Hematopoietic multipotent progenitor cell treated with erythropoietin and hydrocortisone succinate and interleukin-3 and kit ligand, for 17 days (in vitro differentiated cells): ENCODE data around the gene FAM222A.

Source experiments
- DNase-seq: peaks from one replicate; pipeline ENCODE4 v3.0.0-alpha.2; 2015; ENCODE audit warnings: low spot score

The FAM222A gene

DNA sequence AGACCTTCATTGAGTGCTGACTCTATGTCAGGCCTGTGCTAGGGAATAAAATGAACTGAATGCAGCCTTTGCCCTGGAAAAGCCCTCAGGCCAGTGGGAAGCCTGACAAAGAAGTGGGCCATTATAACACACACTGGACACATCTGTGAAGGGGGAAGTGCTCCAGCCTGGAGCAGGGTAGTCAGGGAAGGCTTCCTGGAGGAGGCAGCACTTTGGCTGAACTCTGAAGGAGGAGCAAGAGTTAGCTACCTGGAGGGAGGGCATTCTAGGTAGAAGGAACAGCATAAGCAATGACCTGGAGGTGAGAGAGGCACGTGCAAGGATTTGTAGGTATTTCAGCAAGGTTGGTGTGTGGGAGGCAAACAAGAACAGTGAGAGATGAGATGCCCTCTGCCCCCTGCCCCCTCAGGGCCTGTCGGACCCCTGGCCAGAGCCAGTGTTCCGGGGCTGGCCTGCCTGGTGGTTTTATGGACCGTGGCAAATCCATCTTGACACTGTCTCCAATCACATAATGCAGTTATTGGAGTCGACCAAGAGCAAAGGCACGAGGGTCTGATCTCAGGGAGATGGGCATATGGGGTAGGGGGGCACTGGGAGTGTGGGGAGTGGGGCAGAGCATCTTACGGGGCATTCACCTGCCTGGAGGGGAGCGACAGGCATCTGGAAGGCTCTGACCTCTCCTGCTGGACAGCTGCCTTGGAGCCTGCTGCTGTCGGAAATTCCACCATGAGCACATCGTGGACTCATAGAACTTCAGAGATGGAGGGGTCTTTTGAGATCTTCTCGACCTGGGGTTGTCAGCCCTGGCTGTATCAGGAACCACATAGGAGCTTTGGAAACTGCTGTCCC lies 2.7 kb upstream of the FAM222A start:
- DNase-seq, result no peak

- no peak for DNase-seq
Measured at GRCh38 chr12:109711596-109712461, 1.8 kb upstream of the FAM222A start.

- no peak for DNase-seq
Measured at GRCh38 chr12:109714141-109714912, 702 bp downstream of the FAM222A start.

DNA sequence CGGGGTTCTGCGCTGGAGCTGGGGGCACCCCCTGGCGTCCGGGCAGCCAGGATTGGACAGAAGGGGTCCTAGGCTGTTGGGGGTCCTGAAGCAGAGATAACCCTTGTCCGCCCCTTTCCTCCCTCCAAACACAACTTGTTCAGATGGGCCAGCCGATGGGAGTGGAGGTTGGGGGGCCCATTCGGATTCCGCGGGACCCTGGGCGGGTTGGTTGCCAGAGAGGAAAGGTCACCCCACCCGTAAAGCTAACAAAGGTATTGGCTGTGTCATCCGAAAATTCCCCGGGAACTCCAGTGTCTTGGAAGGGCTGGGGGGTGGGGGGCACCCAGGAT lies 1.3 kb downstream of the FAM222A start:
- DNase-seq, result no peak

- peak; percentile 8 for DNase-seq
Measured at GRCh38 chr12:109715310-109716091, 1.9 kb downstream of the FAM222A start.

- DNase-seq, result no peak
Measured at GRCh38 chr12:109716092-109716479, 2.5 kb downstream of the FAM222A start.

DNA sequence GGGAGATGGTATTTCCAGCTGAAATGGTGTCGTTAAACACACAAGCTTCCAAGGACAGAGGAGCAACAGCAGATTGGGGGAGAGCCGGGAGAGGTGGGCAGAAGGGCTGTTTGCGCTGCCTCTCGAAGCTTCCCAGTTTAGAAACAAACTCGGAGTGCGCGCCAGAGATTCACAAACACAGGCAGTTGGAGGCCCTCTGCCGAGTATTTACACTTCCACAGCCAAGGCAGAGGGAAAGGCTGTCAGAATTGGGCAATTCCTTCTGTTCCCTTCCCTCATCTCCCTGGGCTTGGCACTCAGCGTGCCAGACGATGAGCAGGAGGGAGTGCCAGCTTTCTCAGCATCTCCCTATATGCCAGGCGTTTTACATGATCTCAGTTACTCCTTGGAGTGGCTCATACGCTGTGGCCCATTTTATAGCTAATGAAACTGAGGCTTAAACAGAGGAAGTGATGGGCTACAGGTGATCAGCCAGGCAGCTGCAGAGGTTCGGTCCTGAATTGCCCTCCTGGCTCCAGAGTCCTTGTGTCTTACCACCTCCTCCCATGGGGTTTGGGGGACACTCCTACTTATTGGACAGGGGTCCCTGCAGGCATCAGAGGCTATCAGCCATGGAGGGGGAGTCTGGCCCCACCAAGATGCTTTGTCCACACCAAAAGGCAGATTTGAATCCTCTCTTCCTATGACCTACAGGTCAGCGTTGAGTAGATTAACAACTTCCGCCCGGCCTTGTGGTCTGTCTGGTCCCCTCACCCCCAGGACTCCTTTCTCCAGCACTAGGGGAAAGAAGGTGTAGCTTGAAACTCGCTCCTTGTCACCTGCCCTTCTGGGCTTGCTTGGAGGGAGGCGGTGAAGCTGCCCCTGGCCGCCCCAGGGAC lies 3.1 kb downstream of the FAM222A start:
- no peak for DNase-seq

- no peak for DNase-seq
Measured at GRCh38 chr12:109717390-109718357, 4.0 kb downstream of the FAM222A start.

GRCh38 chr12:109718390-109718789 lies 4.8 kb downstream of the FAM222A start:
- DNase-seq, result no peak

DNA sequence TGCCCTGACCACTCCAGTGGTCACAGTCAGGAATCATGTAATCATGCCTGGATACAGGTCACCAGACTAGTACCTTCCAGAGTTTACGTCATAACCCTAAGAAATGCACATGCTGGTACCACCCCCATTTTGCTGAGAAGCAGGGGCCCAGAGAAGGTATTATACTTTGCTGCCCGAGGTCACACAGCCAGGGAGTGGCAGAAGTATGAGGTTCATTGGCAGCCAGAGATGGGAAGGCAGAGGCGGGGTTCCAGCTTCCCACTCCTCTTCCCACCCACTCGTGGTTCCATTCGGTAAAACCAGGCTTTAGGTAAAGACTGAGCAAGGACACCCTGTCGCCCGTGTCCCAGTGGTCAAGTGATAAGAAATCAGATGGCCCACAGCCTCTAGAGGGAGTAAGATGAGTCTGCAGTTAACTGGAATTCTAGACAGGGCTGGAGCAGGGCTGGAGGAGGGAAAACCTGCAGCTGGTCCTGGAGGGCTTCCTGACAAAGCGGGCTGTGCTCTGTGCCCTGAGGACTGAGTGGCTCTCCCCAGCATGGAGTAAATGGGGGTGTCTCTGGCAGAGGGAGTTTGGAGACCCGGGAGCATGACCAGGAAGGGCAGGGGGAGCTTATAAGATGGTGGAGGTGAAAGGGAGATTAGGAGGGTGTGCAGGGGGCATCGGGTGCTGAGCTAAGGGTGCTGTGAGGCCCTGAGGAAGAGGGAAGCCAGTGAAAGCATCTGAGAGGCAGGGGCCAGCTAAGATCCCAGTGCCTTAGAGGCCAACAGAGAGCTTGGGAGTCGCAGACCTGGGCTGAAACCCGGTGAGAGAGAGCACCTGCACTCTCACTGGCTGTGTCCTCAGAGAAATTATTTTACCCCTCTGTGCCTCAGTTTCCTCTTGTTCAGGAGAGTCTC lies 5.7 kb downstream of the FAM222A start:
- no peak for DNase-seq

- no peak for DNase-seq
Measured at GRCh38 chr12:109720152-109720856, 6.7 kb downstream of the FAM222A start.

- DNase-seq, result no peak
Measured at GRCh38 chr12:109720857-109721189, 7.2 kb downstream of the FAM222A start.

- DNase-seq, result no peak
Measured at GRCh38 chr12:109721276-109721675, 7.7 kb downstream of the FAM222A start.

DNA sequence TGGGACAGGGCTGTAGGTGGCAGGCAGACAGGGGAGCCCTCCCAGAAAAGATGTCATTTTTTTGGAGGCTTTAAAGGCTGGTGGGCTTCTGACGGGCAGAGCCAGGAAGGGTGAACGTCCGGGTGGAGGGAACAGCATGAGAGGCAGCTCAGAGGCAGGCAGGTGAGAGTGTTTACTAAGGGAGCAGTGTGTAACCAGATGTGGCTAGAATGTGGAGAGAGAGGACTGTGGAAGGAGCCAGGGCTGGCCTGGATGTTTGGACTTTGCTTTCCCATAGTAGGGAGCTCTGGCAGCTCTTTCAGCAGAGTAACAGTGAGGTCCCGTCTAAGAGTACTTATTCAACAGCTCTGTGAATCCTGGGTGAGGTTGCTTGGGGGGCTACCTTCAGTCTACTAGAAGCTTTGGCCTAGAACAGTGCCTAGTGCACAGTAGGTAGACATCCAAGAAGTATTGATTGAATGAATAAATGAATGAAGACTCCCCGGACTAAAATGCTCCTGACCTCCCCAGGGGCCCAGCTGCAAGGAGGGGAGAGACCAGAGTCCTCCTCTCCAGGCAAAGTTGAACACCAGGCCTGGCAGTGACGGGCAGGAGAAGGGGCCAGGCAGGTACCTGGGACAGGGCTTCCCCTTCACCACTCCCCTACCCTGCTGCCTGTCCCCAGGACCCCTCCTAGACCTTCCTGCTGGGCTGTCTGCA lies 8.5 kb downstream of the FAM222A start:
- no peak for DNase-seq

DNA sequence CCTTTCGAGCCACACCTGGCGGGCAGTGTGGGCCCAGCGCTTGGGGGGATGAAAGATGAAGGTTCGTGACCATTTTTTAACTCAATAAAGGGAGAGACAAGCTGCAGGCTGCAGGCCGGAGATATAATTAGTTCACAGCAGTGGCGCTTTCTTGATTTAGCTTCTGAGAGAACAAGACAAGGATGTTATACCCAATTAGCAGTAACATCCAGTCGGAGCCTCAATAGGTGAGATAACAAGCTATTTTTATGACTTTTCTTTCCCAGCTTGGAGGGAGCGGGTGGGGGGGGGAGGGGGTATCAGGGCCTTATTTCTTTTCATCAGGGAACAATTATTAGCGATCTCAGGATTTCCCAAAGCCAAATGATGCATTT lies 9.1 kb downstream of the FAM222A start:
- DNase-seq, result no peak

DNA sequence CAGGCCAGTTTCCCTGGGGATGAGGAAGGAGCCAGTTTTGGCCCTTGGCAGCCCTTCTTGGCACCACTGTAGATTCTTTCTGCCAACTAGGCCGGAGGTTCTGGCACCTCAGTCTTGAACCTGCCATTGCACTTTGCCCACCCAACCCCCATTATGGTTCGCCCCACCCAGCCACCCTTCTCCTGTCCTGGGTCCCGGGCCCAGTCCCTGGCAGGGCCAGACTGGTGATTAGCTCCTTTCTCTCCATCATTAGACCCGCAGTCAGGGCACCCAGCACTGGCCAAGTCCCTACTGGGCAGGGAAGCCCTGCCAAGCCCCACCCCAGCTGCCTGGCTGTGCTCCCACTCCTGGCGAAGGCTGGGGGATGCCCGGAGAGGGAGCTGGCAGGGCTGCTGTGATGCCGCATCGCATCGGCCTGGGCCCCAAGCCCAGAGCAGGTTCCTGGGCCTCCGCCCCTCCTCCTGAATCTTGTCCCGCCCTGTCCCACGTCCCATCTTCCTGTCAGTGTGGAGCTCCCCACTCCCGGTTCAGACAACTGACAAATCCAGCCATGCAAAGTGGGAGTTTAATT lies 9.8 kb downstream of the FAM222A start:
- DNase-seq, result no peak

DNA sequence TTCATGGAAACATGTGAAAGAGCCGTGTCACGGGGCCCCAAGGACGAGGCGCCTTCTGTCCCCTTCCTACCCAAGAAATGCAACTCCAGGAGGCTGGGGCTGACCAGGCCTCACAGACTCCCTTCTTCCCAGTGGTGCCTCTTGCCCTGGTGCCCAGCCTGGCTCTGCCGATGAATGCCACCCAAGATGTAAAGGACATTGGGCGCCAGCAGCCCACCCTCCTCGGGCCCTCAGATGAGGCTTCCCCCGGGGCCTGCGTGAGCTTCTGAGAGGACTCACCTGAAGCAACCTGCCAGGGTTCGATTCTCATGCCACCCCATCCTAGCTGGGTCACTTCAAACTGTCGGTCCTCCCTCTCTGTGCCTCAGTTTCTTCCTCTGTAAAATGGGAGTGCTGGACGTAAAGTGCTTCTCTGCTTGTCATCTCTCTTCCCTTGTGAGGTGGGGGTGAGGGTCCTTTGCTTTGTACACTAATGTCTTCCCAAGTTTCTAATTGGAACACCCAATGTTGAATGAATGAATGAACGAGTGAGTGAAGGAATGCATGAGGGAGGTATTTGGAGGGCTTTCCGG lies 10.8 kb downstream of the FAM222A start:
- DNase-seq, result no peak
